HG03354 (cell line): ENCODE measurements around the gene APBA2.
"Not testable (repeated sequence)": the region's sequence is repeated elsewhere in the genome, so short reads cannot be mapped to it uniquely, and the experiment has no call there.

ENCODE experiments used
- ATAC-seq: cut with Tn5 transposase; IDR thresholded peaks from one replicate; pipeline ENCODE4 v1.9.1; 2021; ENCODE audit warnings: mild to moderate bottlenecking; ENCODE audit not compliant: unreplicated experiment, poor library complexity, severe bottlenecking

Gene APBA2

DNA sequence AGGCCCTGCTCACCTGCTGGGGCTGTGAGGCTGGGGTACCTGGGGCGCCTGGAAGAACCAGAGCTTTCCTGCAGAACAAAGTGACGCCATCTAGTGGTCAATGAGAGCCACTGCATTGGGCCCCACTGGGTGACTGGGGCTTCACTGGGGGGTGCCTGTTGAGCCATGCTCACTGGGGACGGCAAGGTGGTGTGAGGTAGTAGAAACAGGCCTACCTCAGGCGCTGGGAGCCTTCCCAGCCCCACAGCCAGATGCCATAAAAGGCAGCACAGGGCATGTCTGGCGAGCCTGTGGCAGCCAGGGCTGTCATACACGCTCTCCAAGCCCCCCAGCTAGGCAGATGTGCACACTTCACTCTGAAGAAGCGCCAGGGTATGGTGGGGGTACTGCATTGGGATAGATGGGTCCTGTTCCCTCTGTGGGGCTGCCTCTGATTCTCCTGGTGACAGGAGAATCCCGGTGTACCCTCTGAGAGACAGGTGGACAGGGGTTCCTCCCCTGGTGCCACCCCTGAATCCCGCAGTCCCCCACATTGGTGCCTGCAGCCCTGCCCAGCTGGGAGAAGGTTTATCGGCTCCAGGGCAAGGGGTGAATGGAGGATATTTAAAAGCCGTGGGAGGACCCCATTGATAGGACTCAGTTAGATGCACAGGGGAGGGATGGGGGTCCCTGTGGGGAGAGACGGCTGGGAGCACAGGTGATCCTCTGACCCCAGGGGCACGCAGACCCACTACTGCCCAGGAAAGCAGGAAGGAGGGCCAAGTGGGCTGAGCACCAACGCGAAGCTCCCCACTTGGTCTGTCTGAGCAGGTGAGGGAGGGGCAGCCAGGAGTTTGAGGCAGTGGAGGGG lies 205.1 kb downstream of the APBA2 start:
- no peak for ATAC-seq

DNA sequence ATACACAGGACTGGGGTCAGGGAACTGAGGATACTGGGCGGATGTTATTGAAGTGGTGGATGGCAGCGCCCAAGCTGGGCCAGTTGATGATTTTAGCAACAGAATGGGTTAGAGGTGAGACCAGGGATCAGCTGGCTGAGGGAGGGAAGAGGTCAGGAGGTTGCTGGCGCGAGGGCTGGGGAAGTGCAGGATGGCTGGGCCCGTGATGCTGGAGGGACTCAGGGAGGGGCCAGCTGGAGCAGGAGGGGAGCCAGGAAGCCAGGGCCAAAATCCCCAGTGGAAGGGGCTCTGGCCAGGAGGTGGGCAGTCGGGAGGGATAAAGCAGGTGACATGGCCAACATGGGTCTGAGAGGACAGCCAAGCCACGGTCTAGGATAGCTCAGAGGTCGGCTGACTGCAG lies 205.9 kb downstream of the APBA2 start:
- no peak for ATAC-seq

DNA sequence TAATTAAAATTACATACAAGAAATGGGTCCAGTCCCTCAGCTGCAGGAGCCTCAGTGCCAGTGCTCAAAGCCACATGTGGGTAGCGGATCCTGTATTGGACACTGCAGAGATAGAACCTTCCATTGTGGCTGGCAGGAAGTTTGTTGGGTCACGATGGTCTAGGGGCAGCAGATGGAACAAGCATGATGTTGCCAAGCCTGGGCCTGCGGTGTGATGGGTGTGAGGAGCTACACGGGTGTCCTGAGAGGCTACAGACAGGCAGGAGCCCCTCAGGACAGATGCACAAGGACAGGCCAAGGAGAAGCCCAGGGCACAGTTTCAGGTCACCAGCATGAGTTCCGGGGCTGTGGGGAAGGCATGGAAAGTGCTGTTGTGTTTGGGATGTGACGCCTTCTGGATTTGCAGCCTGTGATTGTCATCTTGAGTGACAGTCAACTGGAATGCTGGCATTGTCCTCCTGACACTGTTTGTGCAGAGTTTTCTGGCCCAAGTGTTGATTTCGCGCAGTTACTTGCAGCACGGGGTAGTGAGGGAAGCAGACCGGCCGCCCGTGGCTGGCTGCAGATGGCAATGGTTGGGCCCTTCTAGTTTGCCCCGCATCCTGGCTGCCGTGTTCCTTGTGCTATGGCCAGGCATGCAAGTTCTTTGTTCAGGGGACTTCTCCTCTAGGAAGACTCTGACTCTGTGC lies 206.7 kb downstream of the APBA2 start:
- no peak for ATAC-seq

DNA sequence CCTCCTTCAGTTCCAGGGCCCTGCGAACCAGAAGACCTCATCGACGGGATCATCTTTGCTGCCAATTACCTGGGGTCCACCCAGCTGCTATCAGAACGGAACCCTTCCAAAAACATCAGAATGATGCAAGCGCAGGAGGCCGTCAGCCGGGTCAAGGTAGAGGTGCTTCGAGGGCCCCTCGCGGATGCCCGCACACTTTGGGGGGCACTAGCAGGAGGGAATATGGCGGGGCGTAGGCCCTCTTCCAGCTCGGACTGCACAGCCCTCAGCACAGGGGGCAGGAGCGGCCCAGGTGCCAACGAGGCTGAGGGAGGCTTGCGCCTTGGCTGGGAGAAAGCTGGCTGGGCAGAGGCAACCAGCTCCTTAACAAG lies 207.3 kb downstream of the APBA2 start:
- no peak for ATAC-seq

- no peak for ATAC-seq
These were observed 208.0 kb downstream of the APBA2 start for GRCh38 chr15:29093696-29094343.

DNA sequence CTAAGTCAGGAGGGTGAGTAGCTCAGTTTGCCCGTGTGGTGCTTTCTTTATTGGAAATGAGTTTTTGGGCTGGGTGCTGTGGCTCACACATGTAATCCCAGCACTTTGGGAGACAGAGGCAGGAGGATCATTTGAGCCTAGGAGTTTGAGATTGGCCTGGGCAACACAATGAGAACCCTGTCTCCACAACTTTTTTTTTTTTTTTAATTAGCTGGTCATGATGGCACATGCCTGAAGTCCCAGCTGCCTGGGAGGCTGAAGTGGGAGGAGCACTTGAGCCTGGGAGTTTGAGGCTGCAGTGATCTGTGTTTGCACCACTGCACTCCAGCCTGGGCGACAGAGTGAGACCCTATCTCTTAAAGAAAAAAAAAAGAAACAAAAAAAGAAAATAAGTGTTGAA lies 208.9 kb downstream of the APBA2 start:
- ATAC-seq, result no peak

GRCh38 chr15:29095746-29096145 lies 210.0 kb downstream of the APBA2 start:
- ATAC-seq, result no peak

DNA sequence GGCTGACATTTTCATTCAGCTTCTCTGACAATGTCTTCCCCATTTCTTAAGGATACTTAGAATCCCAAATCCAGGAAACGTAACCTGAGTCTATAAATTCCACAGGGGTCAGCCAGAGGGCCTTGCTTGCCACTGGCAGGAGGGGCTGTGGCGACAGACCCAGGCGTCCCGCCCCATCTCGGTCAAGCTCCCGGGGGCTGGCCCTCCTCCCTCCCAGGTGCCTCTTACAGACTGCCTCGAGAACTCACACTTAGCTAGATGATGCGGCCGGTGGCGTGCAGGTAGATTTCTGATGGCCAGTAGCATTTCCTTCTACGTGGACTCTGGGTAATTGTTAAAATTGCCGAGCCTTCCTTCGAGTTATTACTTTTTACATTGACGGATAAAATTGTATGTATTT lies 211.4 kb downstream of the APBA2 start:
- ATAC-seq, result no peak

DNA sequence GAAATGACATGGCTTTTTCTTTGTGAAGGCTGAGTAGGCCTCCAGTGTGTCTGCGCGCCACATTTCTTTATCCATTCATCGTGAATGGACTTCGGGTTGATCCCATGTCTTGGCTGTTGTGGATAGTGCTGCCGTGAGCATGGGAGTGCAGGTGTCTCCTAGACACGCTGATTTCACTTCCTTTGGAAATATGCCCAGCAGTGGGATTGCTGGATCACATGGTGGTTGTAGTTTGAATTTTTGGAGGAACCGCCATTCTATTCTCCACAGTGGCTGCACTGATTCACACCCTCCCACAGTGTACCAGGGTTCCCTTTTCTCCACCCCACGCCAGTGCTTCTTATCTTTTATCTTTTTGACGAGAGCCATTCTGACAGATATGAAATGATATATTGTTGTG lies 212.2 kb downstream of the APBA2 start:
- no peak for ATAC-seq

- no peak for ATAC-seq
These were observed 212.9 kb downstream of the APBA2 start for GRCh38 chr15:29098652-29099051.

- no peak for ATAC-seq
These were observed 213.5 kb downstream of the APBA2 start for GRCh38 chr15:29099131-29099880.

- no peak for ATAC-seq
These were observed 214.8 kb downstream of the APBA2 start for GRCh38 chr15:29100486-29101000.

- ATAC-seq, result no peak
These were observed 215.7 kb downstream of the APBA2 start for GRCh38 chr15:29101491-29101890.

GRCh38 chr15:29102173-29102794 lies 216.5 kb downstream of the APBA2 start:
- ATAC-seq, result not testable (repeated sequence)

DNA sequence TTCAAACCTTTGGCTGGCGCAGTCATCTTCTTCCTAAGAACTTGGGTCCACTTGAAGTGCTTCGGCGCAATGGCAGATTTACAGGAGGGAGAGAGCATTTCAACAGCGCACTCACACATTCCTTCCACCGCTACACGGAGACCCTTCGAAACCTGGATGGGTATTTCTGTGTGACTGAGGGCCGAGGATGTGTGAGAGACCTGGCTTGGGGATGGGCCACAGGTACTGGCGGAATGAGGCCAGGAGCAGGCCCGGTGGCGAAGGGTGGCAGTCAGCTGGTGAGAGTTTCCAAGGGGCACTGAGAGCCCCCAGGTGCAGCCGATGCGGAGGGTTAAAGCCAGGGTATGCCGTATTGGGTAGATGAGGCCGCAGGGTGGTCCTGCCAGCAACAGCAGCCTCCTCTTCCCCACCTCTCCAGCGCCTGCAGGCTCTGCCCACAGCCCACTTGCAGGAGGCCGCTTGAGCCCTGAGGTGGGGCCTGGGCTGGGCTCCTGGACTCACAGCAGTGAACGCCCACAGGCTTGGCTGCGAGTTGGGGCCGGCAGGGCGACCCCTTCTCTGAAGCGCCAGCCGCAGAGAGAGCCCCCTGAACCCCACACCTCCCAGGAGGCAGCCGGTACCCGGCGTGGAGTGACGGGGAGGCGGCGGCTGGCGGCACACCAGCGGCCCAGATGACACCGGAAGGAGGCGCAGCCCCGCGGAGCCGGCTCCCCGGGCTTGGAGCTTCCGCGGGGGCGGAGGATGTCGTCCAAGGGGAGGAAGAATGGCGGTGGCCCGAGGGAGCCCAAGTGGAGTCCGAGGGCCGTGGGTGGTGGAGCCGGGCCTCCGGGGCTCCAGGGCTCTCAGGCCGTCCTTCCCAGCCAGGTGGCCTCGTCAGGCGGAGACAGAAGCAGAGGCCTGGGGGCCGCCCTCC lies 217.4 kb downstream of the APBA2 start:
- ATAC-seq, result peak; percentile 27

- peak; percentile 66 for ATAC-seq
These were observed 218.2 kb downstream of the APBA2 start for GRCh38 chr15:29103824-29104565.

GRCh38 chr15:29104566-29104880 lies 218.7 kb downstream of the APBA2 start:
- no peak for ATAC-seq
